ENCODE results near the gene RNF130.
"Not testable (repeated sequence)": the region's sequence is repeated elsewhere in the genome, so short reads cannot be mapped to it uniquely, and the experiment has no call there.

RNF130 gene

DNA sequence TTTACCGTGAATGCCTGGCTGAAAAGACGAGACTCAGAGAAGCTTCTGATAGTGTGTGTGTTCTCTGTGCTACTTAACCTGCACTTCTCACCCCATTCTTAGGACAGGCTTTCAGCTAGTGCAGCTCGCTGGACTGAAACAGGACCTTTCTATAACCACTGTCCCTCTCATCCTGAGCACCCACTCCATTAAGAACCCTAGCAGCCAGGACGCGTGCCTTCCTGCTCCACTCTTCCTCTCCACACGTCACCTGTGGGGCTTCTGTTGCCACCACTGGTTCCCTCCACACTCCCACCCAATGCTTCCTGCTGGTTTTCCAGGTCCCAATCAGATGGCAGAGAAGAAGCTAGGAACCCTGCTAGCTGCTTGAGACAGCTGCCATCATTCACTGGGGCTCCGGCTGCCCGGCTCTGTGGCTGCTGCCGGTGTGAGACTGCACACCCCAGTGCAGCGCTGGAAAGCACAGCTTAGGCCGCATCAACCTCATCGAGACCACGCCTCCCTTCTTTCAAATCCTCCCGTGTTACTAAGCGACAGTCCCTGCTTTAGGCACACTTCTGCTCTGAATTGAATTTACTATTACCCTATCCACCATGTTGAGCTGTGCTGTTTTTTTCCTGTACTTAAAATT, 44.0 kb downstream of the RNF130 start:
- DNase-seq (ENCODE audit: low read depth in 1 of 2, low spot score in 1 of 2), result no peak
- in situ Hi-C loops (cut with HindIII; ENCODE audit: low pct_unique_long_range_greater_than_20kb, low sequenced_read_pairs), result no loop called here
- no peak for TF ChIP-seq JUND (IDR thresholded peaks at IDR 0.05; ENCODE audit: low read depth)

DNA sequence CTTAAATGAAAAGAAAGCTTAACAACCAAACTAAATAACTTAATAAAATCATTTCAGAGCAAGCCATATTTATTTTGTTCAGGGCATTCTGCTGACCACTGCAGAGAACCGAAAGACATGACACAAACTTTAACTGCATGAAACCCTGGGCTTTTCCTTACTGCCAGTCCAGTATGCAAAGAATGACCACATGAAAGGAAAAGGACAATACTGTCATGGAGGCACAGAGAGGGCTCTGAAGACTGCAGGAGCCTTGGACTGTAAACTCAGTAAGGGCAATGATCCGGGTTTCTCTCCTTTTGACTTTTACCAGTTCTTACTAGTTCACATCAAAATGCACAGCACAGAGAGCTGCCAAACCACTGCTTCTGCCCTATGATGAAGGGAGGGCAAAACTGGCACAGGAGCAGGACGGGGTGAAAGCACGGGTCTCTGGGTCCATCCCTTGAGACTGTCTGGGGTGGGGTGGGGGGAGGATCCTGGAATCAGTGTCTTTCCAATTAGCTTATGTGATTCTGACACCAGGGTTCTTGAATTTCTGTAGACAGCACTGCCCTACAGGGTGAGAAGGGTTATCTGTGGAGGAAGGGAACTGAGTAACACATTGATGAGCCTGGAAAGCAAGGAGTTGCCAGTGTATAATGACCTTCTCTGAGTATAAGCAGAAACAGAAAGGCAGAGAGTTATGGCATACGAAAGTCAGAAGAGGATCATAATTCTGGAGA, 44.7 kb downstream of the RNF130 start:
- in situ Hi-C loops (cut with HindIII; ENCODE audit: low pct_unique_long_range_greater_than_20kb, low sequenced_read_pairs), result no loop called here
- DNase-seq (ENCODE audit: low read depth in 1 of 2, low spot score in 1 of 2), result no peak
- no peak for TF ChIP-seq JUND (IDR thresholded peaks at IDR 0.05; ENCODE audit: low read depth)

GRCh38 chr5:180026320-180026719, 45.2 kb downstream of the RNF130 start:
- in situ Hi-C loops (cut with HindIII; ENCODE audit: low pct_unique_long_range_greater_than_20kb, low sequenced_read_pairs), result no loop called here
- TF ChIP-seq JUND (IDR thresholded peaks at IDR 0.05; ENCODE audit: low read depth), result no peak

GRCh38 chr5:180021900-180022299, 49.7 kb downstream of the RNF130 start:
- in situ Hi-C loops (cut with HindIII; ENCODE audit: low pct_unique_long_range_greater_than_20kb, low sequenced_read_pairs), result no loop called here
- no peak for TF ChIP-seq JUND (IDR thresholded peaks at IDR 0.05; ENCODE audit: low read depth)
- peak in 1 of 2 experiments; percentile 28 for DNase-seq (ENCODE audit: low read depth in 1 of 2, low spot score in 1 of 2)

More at GRCh38 chr5:180026320-180026719, 45.2 kb downstream of the RNF130 start:
- DNase-seq (ENCODE audit: low read depth in 1 of 2, low spot score in 1 of 2), result peak in 1 of 2 experiments; percentile 9

- in situ Hi-C loops (cut with HindIII; ENCODE audit: low pct_unique_long_range_greater_than_20kb, low sequenced_read_pairs), result no loop called here
- no peak for TF ChIP-seq JUND (IDR thresholded peaks at IDR 0.05; ENCODE audit: low read depth)
- DNase-seq (ENCODE audit: low read depth in 1 of 2, low spot score in 1 of 2), result no peak
Measured at GRCh38 chr5:180020176-180020575, 51.4 kb downstream of the RNF130 start.

- no peak for DNase-seq (ENCODE audit: low read depth in 1 of 2, low spot score in 1 of 2)
- in situ Hi-C loops (cut with HindIII; ENCODE audit: low pct_unique_long_range_greater_than_20kb, low sequenced_read_pairs), result no loop called here
- no peak for TF ChIP-seq JUND (IDR thresholded peaks at IDR 0.05; ENCODE audit: low read depth)
Measured at GRCh38 chr5:180018347-180019060, 53.1 kb downstream of the RNF130 start.

DNA sequence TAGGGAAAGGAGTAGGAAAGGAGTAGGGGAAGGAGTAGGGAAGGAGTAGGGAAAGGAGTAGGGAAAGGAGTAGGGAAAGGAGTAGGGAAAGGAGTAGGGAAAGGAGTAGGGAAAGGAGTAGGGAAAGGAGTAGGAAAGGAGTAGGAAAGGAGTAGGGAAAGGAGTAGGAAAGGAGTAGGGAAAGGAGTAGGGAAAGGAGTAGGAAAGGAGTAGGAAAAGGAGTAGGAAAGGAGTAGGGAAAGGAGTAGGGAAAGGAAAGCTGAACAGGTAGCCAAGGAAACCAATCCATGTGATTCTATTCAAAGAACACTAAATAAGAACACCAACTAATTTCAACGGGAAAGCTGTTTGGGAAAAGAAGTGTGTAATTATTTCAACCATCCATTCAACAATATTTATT, 56.0 kb downstream of the RNF130 start:
- DNase-seq (ENCODE audit: low read depth in 1 of 2, low spot score in 1 of 2); in situ Hi-C loops (cut with HindIII; ENCODE audit: low pct_unique_long_range_greater_than_20kb, low sequenced_read_pairs): not testable (repeated sequence)

- in situ Hi-C loops (cut with HindIII; ENCODE audit: low pct_unique_long_range_greater_than_20kb, low sequenced_read_pairs), result no loop called here
- no peak for DNase-seq (ENCODE audit: low read depth in 1 of 2, low spot score in 1 of 2)
- TF ChIP-seq JUND (IDR thresholded peaks at IDR 0.05; ENCODE audit: low read depth), result no peak
Measured at GRCh38 chr5:180013678-180014077, 57.9 kb downstream of the RNF130 start.

DNA sequence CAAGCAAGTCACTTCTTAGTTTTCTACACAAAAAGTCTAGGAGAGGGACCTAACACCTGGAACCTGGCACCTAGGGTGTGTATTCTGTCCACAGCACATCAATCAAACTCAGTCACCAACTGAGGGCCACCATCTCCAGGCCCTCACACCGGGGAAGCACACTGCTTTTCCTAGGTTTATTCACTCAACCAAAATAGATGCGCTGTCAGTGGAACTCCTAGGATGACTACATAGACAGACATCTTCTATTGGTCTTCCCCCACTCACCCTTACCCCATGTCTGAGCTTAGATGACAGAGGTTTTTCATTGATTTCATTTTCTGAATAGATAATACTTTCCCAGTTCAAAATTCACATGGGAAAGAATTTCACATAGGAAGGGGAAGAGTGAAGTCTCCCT, 59.2 kb downstream of the RNF130 start:
- TF ChIP-seq JUND (IDR thresholded peaks at IDR 0.05; ENCODE audit: low read depth), result no peak
- no peak for DNase-seq (ENCODE audit: low read depth in 1 of 2, low spot score in 1 of 2)
- in situ Hi-C loops (cut with HindIII; ENCODE audit: low pct_unique_long_range_greater_than_20kb, low sequenced_read_pairs), result no loop called here

- no peak for TF ChIP-seq JUND (IDR thresholded peaks at IDR 0.05; ENCODE audit: low read depth)
- in situ Hi-C loops (cut with HindIII; ENCODE audit: low pct_unique_long_range_greater_than_20kb, low sequenced_read_pairs), result no loop called here
- no peak for DNase-seq (ENCODE audit: low read depth in 1 of 2, low spot score in 1 of 2)
Measured at GRCh38 chr5:180010636-180011035, 60.9 kb downstream of the RNF130 start.

DNA sequence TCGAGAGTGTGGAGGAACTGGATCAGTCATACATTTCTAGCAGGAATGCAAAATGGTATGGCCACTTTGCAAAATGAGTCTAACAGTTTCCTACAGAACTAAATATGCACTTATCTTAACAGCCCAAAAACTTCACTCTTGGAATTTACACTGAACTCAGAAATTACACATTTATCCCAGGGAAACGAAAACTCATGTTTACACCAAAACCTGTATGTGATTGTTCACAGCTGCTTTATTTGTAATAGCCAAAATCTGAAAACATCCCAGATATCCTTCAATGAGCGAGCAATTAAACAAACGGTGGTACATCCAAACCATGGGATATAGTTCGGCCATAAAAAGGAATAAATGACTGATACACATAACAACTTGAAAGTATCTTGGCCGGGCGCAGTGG, 62.0 kb downstream of the RNF130 start:
- in situ Hi-C loops (cut with HindIII; ENCODE audit: low pct_unique_long_range_greater_than_20kb, low sequenced_read_pairs), result no loop called here
- no peak for TF ChIP-seq JUND (IDR thresholded peaks at IDR 0.05; ENCODE audit: low read depth)
- no peak for DNase-seq (ENCODE audit: low read depth in 1 of 2, low spot score in 1 of 2)

DNA sequence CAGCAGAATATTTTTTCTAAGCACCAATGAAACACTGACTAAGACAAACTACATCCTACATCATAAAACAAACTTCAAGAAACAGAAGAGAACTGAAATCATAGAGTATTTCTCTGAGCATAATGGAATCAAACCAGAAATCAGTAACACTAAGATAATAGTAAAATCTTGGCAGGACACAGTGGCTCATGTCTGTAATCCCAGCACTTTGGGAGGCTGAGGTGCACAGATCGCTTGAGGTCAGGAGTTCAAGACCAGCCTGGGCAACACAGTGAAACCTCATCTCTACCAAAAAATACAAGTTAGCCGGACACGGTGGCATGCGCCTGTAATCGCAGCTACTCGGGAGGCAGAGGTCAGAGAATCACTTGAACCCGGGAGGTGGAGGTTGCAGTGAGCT, 63.1 kb downstream of the RNF130 start:
- DNase-seq (ENCODE audit: low read depth in 1 of 2, low spot score in 1 of 2), result no peak
- in situ Hi-C loops (cut with HindIII; ENCODE audit: low pct_unique_long_range_greater_than_20kb, low sequenced_read_pairs), result no loop called here
- no peak for TF ChIP-seq JUND (IDR thresholded peaks at IDR 0.05; ENCODE audit: low read depth)

GRCh38 chr5:180007582-180007981, 64.0 kb downstream of the RNF130 start:
- DNase-seq (ENCODE audit: low read depth in 1 of 2, low spot score in 1 of 2), result no peak
- in situ Hi-C loops (cut with HindIII; ENCODE audit: low pct_unique_long_range_greater_than_20kb, low sequenced_read_pairs), result no loop called here
- TF ChIP-seq JUND (IDR thresholded peaks at IDR 0.05; ENCODE audit: low read depth), result no peak
